ENCODE data around the gene C16orf74. TPM values are rescaled to one million over a fixed set of nuclear protein-coding genes. Genes with fewer than 3 reads are reported as not detected.

The C16orf74 gene
- total RNA-seq, 2 donors from 2014 or later, result 0.83 to 1.0 TPM

DNA sequence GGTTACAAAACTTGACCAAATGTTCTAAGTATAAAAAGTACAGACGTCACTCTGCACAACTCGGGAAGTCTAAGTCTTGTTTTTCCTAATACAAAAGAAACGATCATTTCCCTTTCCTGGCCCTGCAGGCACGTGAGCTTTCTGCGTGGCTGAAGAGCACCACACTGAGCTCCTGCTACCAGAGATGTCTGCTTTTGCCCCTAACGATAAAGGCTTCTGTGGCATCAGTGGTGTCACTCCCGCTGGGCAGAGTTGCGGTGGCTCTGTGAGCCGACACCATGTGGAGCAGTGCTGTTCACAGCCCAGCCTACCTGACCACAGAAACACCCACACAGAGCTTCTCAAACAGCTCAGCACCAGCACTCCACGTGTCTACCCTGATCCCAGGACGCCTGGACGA, 28.0 kb upstream of the C16orf74 start:
- no peak for DNase-seq (ENCODE audit: low spot score)
- intact Hi-C loops (cut with DNase I), result no loop called here

DNA sequence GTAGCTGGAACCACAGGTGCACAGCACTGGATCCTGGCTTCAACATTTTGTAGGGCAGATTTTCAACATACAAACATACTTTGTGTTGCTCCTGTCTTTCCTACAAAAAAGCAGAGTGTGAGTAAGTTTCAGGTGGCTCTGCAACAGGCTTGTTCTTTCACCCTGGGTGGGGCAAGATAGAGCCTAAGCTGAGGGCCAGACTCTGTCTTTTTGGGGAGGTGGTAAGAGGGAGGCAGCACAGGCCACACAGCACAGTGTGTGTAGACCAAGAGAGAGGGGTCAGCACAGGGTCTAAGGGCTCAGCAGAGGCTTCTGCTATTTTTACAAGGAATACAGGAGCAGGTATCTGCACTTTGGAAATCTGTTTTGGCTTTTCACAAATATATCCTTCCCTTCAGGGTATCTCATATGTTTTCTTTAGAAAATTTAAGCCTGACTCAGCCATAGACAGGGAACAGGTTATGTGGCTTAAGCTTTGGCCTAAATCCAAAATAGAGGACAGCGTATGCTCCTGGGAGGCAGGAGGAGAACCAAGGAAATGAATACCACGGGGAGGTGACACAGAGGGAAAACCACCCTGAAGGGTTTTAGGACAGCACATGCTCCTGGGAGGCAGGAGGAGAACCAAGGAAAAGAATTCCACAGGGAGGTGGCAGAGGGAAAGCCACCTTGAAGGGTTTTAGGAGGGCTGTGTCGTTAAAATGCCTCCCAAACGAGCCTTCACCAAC, 26.9 kb upstream of the C16orf74 start:
- DNase-seq (ENCODE audit: low spot score), result no peak

DNA sequence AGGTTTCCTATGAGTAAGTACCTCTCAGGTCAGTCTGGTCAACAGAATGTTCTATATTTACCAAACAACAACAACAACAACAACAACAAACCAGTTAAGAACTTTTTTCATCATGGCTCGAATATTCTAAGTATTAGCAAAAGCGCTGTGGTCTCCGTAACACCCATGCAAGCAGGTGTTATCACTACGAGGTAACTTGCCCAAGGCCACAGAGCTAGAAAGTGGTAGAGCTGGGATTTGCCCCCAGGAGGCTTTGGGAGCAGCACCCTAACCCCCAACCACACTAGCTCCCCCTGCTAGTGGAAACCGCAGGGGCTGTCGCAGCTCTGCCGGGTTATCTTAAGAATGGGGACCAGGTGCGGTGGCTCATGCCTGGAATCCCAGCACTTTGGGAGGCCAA, 23.9 kb upstream of the C16orf74 start:
- intact Hi-C loops (cut with DNase I), result no loop called here
- no peak for DNase-seq (ENCODE audit: low spot score)

More for the DNA sequence above, 26.9 kb upstream of the C16orf74 start:
- intact Hi-C loops (cut with DNase I), result no loop called here

DNA sequence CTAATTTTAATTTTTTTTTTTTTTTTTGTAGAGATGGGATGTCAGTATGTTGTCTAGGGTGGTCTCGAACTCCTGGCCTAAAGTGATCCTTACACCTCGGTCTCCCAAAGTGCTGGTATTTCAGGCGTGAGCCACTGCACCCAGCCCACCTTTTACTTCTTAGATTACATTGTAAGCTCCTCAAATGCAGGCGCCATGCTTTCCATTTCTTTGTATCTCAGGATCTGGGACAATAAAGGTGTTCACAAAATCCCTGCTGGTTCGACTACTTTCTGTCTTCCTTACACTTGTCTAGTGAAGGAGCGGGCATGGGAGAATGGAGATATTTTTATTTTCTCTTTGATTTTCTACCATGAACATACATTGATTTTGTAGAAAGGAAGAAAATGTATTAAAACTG, 23.2 kb upstream of the C16orf74 start:
- intact Hi-C loops (cut with DNase I), result no loop called here
- DNase-seq (ENCODE audit: low spot score), result no peak

DNA sequence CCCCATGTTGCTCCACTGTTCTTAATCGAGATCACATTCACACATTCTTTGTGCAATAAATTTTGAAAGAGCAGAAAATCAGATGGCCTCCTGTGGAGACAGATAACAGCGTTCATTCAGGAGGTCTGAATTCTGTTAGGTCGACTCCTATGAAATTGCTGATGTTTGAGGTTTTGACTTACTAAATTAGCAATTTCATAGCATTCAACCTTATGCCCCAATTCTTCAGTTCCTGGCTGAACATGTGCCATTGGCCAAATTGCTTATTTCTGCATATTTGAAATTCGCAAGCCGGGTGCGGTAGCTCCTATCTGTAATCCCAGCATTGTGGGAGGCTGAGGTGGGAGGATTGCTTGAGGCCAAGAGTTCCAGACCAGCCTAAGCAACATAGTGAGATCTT, 22.1 kb upstream of the C16orf74 start:
- intact Hi-C loops (cut with DNase I), result no loop called here
- no peak for DNase-seq (ENCODE audit: low spot score)

DNA sequence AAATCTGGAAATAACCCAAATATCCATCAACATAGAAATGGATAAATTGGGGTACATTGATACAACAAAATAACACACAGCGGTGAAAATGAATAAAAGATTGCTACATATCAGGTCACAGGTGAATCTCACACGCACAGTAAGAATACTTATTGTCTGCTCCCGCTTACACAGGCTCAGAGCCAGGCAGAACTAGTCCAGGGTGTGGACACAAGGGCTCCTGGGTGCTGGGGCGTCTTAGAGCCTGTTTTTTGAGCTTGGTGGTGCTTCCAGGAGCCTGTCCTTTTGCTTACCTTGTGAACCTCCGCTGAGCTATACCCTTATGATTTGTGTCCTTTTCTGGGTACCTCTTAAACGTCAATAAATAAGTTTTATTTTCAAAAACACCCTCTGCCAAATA, 19.8 kb upstream of the C16orf74 start:
- intact Hi-C loops (cut with DNase I), result no loop called here

DNA sequence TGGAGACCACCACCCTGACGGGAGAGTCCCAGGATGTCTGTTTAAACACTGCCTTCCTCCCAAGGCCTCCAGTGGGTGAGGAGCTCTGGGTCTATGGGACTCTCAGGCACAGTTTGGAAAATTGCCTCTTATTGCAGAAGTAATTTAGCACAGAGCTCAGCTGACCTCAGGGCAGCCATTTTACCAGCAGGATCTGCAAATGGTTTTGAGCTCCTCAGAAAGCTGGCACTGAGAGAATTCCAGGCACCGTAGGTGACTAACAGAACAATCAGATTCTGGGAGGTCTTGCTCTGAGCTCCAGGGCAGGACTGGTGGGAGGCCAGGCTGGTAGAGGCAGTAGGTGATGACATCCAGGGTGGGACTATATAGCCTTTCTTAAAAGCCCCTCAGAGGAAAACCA, 17.3 kb upstream of the C16orf74 start:
- no peak for DNase-seq (ENCODE audit: low spot score)
- intact Hi-C loops (cut with DNase I), result no loop called here

More for the DNA sequence above, 19.8 kb upstream of the C16orf74 start:
- no peak for DNase-seq (ENCODE audit: low spot score)

DNA sequence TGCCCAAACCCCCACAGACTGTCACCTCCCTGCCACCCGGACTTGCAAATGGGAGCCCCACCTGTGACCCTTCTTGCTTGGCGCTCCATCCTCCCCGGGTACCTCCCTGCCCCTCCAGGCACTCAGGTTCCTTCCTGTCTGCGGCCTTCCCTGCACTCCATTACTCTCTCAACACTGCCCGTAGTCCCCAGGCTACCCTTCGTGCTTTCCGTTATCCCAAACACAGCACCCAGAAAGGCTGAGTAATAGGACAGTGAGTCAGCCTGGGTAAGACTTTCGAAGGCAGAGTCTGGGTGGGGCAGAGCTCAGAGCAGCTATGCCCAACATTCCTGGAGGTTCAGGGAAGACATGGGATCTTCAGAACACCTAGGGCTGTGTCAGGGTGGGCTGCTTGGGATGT, 16.6 kb upstream of the C16orf74 start:
- DNase-seq (ENCODE audit: low spot score), result no peak
- intact Hi-C loops (cut with DNase I), result no loop called here

DNA sequence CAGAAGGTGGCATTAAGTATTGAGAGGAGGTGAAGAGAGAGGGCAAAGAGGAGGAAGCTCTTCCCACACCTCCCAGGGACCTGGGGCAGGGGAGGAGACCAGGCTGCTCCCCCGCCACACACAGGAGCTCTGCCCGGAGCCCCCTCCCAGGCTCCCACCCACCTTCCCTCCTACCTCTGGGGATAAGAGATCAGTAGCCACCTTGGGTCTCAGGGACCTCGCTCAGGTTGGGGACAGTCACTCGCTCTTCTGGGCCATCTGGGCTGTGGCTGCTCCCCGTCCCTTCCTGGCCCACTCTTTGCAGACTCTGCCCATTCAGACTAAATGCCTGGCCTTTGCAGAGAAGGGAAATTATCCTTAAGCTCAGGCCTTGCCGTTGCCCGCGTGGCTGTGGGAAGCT, 14.9 kb upstream of the C16orf74 start:
- DNase-seq (ENCODE audit: low spot score), result no peak
- intact Hi-C loops (cut with DNase I), result no loop called here

DNA sequence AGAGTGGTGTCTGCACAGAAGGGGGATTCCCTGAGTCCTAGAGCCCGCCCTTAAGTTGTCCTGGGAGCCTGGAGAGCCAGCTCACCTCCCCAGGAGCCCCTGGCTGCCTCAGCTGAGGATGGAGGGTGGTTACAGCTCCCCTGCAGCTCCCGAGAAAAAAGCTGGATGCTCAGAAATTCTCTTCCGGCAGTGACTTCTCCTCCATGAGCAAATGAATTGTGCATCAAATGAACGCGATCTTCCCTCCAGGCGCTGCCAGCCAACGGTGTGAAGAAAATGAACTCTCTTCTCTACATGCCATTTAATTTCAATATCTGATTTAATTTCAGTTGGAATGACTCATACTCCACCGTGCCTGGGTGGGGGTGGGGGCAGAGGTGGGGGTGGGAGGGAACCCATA, 14.3 kb upstream of the C16orf74 start:
- DNase-seq (ENCODE audit: low spot score), result no peak
- intact Hi-C loops (cut with DNase I), result no loop called here

DNA sequence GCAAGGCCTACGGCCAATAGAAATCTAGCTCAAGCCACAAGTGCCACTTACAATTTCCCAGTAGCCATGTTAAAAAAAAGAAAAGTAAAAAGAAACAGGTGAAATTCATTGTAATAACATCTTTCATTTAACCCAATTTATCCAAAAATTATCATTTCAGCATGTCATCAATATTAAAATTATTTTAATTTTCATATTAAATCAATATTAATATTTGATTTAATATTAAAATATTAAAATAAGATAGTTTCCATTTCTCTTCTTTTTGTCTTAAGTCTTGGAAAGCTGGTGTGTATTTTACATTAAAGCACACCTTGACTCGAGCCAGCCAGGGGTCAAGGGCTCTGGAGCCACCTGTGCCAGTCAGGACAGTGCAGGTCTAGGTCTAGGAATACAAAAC, 12.7 kb upstream of the C16orf74 start:
- no peak for DNase-seq (ENCODE audit: low spot score)
- intact Hi-C loops (cut with DNase I), result no loop called here

DNA sequence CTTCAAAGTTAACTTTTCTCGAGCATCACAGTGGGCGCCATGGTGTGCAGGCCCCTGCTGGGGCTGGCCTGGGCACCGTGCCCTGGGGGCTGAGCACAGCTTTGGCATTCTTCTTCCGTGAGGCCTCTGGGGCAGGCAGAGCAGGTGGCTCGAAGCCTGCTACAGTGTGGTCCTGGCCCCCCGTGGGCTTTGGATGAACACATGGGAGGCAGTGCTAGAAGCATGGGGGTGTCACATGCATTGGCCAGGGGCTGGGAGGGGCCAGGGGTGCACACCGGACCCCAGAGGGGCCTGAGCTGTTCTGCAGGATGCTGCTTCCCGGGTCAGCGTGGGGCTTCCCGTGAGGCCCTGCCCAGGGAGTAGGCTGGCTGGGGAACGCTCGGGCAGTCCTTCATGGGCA, 12.1 kb upstream of the C16orf74 start:
- no peak for DNase-seq (ENCODE audit: low spot score)
- intact Hi-C loops (cut with DNase I), result no loop called here

DNA sequence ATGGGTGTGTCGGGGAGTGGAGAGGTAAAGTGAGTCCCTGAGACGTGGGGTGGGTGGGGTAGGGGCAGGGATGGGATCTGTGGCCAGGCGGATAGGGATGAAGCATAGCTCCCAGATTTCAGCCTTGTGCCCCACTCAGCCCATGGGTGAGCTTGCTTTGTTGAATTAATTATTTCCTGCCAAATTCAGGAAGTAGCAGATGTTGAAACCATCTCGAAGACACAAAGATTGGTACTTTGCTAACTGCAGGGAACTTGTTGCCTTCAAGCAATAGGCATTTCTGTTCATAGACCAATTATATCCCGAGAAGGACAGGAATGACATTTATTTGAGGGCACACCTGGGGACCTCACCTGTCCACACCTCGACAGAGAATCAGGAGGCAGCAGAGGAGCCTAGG, 11.0 kb upstream of the C16orf74 start:
- no peak for DNase-seq (ENCODE audit: low spot score)
- intact Hi-C loops (cut with DNase I), result no loop called here

DNA sequence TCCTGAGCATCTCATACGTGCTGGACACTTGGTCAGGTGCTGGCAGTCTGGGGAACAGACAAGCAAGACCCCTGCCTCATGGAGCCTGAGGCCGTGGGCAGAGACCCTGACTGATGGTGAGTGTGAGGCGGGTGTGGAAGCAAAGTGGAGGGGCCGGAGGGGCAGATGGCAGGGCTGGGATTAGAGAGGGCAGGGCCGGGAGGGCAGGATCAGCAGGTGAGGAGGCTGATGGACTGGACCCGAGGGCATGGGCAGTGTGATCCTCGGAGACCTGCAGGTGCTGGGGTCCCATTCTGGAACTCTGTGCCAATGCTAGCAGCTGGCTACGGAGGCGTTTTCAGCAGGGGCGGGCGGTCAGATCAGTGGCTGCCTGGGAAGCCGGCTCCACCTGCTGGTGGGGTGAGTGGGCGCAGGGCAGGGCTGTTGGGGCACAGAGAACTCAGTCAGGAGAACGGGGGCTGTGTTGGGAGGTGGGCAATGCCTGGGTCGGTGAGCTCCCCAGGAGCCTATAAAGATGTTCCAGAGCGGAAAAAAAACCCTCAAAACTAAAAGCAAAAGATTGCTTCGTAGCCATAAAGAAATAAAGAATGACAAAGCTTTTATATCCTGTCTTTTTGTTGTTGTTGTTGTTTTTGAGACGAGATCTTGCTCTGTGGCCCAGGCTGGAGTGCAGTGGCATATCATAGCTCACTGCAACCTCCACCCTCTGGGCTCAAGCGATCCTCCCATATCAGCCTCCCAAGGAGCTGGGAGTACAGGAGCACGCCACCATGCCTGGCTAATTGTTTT, 8.9 kb upstream of the C16orf74 start:
- DNase-seq (ENCODE audit: low spot score), result no peak
- intact Hi-C loops (cut with DNase I), result no loop called here

DNA sequence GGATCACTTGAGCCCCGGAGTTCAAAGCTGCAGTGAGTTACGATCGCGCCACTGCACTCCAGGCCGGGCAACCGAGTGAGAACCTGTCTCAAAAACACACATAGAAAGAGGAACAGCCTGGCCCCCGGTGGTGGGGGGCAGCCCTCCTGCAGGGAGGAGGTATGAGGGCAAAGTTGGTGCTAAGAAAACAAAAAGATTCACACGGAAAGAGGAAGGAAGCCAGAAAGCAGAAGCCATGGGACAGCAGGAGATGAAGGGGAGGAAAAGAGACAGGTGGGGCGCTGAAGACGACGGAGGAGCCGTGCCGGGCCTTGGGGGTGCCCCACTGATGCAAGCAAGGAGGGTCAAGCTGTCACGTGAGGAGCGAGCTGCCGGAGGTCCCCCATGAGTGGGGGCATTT, 8.2 kb upstream of the C16orf74 start:
- no peak for DNase-seq (ENCODE audit: low spot score)
- intact Hi-C loops (cut with DNase I), result no loop called here

DNA sequence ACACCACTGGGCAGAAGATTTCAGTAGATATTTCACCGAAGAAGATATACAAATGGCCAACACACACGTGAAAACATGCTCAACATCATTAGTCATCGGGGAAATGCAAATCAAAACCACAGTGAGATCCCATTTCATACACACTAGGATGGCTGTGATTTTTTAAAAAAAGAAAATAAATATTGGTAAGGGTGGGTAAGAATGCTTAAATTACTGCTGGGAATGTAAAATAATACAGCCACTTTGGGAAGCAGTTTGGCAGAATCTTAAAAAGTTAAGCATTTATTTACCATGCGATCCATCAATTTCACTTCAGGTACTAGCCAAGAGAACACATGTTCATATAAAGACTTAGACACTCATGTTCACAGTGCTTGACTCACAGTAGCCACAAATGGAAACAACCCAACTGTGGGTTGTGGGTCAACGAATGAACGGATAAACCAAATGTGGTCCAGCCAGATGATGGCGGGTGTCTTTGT, 6.5 kb upstream of the C16orf74 start:
- intact Hi-C loops (cut with DNase I), result no loop called here

DNA sequence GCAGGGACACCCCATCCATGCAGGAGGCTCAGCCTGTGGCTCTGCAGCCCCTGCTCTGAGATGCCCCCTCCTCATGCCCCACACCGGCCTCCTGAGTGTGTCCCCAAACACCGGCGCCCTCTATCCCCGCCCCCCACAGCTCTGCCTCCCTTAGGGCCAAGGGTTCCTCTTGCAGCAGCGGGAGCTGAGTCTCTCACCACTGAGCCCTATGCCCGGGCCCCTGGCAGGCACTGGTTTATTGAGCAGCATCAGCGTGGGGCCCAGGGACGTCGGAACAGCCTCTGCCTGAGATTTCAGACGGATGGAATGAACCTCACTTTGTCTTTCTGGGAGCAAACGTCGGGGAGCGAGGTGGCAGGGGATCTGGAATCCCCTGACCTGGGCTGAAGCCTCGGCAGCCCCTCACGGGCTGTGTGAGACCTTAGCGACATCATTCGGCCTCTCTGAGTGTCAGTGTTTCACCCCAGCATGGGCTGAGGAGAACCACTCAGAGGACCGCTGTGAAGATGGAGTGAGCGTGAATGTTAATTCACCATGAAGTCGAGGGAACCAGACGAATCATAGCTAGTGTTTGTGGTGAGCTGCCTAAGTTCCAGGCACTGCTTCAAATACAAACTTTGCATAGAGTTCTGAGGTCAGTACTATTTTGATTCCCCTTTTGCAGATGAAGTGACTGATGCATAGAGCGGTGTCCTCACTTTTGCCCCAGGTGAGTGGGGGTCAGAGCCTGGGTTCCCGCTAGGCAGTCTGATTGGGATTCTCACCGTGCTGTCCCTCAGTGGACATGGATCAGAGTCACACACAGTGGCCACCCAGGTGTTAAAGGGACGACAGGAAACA, 5.3 kb upstream of the C16orf74 start:
- intact Hi-C loops (cut with DNase I), result no loop called here
- DNase-seq (ENCODE audit: low spot score), result no peak

More for the DNA sequence above, 6.5 kb upstream of the C16orf74 start:
- DNase-seq (ENCODE audit: low spot score), result no peak

DNA sequence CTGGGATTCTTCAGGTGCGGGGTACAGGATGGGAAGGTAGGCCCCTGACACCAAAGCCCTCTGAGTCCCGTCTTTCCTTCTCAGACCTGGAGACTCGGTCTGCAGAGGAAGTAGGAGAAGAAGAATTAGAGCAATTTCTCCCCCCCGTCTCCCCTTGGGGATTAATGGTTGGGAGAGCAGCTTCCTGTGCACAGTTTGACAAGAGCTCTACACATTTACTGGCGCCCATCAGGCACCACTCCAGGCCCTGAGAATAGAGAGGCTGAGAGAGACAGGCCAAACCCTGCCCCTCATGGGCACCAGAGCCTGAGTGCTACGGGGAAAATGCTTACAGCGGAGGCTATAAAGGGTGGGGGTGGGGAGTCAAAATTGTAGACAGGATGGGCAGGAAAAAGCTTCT, 3.5 kb upstream of the C16orf74 start:
- intact Hi-C loops (cut with DNase I), result no loop called here

DNA sequence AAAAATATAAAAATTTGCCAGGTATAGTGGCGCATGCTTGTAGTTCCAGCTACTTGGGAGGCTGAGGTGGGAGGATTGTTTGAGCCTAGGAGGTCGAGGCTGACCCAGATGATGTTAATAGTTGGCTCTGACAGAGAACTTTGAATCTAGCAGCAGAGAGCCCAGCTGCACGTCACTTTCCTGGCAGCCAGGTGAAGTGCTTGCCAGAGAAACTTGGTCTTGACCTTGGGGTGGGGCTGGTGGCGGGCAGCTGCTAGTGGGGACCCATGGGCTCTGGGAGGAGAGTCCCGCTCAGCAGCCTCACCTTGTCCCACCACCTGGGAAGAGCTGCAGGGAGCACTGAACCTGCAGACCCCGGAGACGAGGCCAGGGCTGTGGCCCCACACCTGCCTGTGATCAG, 3.1 kb upstream of the C16orf74 start:
- intact Hi-C loops (cut with DNase I), result no loop called here
- no peak for DNase-seq (ENCODE audit: low spot score)

More for the DNA sequence above, 3.5 kb upstream of the C16orf74 start:
- no peak for DNase-seq (ENCODE audit: low spot score)

DNA sequence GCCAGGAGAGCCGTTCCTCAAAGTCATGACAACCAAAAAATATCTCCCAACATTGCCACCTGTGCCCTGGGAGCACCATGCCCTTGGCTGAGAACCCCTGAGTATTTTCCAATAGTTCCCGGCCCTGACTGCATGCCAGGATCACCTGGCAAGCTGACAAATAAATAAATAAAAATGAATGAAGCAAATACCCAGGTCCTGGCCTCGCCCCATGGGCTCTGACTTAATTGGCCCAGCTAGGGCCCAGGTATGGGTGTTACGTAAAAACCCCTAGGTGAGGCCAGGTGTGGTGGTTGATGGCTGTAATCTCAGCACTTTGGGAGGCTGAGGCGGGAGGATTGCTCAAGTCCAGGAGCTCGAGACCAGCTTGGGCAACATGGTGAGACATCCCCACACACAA, 2.7 kb upstream of the C16orf74 start:
- DNase-seq (ENCODE audit: low spot score), result no peak
- intact Hi-C loops (cut with DNase I), result no loop called here

Measured in posterior vena cava (tissue), 2 donors.